GM12875 (cell line): ENCODE results near the gene AHSG.

Experiments used
- H3K4me3 ChIP-seq: one replicate; pipeline ENCODE4 v1.5.1; 2011; ENCODE audit warnings: low read depth, low read length, control low read depth
- TF ChIP-seq, protein P1 (sequence below): IDR thresholded peaks from 2 replicates; pipeline ENCODE4 v1.5.1; 2011; ENCODE audit warnings: low read depth, mild to moderate bottlenecking, control low read depth, inconsistent platforms, low read length, moderate library complexity, borderline replicate concordance; ENCODE audit not compliant: insufficient read depth

The AHSG gene

DNA sequence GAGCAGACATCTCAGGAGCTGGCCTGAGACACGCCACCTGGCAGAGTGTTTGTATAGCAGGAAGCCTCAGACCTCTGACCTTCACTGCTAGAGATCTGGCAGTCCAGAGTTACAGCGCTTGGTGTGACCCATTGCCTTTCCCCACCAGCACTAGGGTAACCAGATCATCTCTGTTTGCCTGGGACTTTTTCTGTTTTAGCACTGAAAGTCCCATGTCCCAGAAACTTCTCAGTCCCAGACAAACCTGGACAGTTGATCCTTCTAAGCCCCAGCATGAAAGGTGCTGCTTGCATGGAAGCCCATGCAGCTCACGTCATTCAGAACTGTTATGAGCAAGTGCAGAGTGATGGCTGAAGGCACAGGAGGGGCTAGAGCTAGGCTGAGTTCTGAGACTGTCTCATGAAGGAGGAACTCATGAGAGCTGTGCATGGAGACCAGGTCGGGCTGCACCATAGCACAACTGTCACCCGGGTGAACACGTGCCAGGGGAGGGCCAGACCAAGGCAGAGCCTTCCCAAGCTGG, 18.2 kb upstream of the AHSG start:
- H3K4me3 ChIP-seq, result no peak overlapping the region
- TF ChIP-seq, protein P1, sequence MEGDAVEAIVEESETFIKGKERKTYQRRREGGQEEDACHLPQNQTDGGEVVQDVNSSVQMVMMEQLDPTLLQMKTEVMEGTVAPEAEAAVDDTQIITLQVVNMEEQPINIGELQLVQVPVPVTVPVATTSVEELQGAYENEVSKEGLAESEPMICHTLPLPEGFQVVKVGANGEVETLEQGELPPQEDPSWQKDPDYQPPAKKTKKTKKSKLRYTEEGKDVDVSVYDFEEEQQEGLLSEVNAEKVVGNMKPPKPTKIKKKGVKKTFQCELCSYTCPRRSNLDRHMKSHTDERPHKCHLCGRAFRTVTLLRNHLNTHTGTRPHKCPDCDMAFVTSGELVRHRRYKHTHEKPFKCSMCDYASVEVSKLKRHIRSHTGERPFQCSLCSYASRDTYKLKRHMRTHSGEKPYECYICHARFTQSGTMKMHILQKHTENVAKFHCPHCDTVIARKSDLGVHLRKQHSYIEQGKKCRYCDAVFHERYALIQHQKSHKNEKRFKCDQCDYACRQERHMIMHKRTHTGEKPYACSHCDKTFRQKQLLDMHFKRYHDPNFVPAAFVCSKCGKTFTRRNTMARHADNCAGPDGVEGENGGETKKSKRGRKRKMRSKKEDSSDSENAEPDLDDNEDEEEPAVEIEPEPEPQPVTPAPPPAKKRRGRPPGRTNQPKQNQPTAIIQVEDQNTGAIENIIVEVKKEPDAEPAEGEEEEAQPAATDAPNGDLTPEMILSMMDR, result no peak

DNA sequence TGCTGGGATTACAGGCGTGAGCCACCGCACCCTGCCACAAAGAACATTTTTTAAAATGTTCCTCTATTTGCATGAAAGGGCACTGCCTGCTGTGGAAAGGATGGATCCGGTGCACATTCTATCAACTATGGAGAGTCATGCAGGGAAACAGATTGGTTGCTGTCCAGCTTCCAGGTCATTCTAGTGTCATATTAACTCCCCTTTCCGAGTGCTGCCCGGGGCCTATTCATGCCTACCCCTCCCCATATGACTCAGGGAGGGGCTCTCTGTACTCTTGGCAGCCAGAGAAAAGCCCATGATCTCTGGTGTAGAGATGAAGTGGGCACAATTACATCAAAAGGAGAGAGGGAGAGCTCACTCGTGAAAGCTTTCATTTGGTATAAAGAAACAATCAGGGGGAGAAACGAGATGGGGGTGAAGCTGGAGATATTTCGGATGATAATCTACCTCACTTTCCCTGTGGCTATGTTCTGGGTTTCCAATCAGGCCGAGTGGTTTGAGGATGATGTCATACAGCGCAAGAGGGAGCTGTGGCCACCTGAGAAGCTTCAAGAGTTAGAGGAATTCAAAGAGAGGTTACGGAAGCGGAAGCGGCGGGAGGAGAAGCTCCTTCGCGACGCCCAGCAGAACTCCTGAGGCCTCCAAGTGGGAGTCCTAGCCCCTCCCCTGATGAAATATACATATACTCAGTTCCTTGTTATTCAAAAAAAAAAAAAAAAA, 16.1 kb upstream of the AHSG start:
- no peak overlapping the region for H3K4me3 ChIP-seq
- TF ChIP-seq, protein P1, result no peak

DNA sequence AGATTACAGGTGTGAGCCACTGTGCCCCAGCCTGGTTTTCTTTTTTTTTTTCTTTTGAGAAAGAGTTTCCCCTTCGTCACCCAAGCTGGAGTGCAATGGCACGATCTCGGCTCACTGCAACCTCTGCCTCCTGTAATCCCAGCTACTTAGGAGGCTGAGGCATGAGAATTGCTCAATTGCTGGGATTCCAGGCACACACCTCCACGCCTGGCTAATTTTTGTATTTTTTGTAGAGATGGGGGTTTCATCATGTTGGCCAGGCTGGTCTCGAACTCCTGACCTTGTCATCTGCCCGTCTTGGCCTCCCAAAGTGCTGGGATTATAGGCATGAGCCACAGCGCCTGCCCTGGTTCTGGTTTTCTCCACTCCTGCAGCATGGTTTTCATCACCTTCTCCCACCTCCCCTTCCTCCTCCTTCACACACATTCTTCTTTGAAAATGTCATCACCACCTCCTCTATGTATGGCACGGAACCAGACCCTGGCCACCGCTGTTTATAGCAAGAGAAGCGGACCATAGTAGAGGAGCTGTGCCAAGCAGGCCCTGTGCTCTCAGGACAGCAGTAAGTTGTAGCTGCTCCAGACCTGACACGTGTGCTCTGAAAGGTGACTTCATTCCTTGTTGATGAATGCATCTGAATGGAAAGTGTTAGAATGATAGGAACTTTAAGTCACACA, 14.6 kb upstream of the AHSG start:
- TF ChIP-seq, protein P1, result no peak
- no peak overlapping the region for H3K4me3 ChIP-seq

DNA sequence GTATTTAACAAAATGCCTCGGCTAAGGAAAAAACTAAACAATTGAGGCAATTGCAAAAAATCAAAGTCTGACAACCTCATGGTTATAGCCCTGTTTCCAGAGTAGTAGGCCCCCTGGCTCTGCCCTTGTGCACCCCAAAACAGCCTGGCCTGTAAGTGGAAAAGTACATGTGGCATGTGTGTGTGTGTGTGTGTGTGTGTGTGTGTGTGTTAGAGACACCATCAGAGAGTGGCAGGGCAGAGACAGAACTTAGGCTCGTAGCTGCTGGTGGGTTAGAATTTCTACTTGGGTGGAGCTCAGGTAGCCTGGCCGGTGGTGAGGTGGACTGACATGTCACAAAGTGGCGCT, 14.1 kb upstream of the AHSG start:
- TF ChIP-seq, protein P1, result no peak
- H3K4me3 ChIP-seq, result no peak overlapping the region

DNA sequence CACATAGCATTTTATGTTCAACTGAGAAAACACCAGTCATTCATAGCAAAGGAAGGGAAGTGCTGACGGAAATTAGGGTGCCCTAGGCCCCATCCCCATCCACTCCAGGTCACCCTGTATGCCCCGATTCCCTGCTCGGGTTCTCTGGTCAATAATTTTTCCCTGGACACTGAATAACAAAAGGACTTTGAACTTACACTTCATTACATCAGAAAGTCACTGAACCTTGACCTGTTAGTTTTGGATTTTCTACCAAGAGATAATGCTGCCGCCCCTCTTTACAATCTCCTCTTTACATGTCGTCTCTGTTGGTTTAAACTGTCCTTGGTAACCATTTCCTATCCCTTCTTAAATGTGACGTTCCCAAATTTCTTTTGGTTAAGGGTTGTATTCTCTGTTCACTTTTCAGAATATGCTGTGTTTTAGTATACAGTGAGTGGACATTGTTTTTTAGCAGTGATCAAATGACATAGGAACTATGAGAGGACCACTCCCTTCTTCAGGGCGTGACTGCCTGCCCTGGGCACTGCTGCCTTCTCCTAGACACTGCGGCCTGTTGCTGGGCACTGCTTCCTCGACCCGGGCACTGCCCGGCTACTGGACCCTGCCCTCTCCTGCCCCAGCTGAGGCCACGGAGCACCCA, 13.6 kb upstream of the AHSG start:
- TF ChIP-seq, protein P1, result no peak
- no peak overlapping the region for H3K4me3 ChIP-seq

DNA sequence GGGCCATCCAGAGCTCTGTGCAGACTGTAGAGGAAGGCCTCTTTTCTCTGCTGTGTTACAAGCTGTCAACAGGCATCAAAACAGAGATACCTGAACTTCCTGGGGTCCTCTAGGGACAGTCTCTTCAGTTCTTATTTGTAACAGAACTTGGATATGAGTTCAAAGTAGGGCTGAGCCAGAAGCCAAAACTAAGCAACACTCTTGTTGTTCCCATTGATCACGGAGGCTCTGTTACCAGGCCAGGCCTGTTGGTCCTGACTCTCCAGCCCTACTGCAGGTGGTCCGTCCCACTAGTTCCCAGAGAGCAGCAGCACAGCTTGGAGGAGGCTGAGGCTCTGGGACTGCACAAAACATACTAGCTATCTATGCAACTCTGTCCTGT, 13.1 kb upstream of the AHSG start:
- H3K4me3 ChIP-seq, result no peak overlapping the region
- TF ChIP-seq, protein P1, result no peak

DNA sequence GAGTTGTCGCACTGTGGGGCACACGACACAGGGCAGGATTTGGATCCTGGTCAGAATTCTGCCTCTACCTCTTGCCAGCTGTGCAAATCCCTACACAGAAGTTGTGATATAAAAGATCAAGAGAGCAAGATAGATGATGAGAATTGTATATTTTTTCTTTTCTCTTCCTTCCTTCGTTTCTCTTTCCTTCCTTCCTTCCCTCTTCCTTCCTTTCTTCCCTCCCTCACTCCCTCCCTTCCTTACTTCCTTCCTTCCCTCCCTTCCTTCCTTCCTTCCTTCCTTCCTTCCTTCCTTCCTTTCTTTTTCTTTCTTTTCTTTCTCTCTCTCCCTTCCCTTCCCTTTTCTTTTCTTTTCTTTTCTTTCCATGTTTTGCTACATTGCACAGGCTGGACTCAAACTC, 12.0 kb upstream of the AHSG start:
- TF ChIP-seq, protein P1, result no peak
- no peak overlapping the region for H3K4me3 ChIP-seq
